ENCODE data around the gene ZMYND12.

GRCh38 chr1:42380586-42381279 lies 75.1 kb downstream of the ZMYND12 start, which contains the start of gene RIMKLA:
- TF ChIP-seq GABPA (IDR thresholded peaks at IDR 0.05; ENCODE audit: low read depth) (no peak), USF1 (IDR thresholded peaks at IDR 0.05; ENCODE audit: borderline replicate concordance, low read depth) (no peak), EP300 (IDR thresholded peaks at IDR 0.05; ENCODE audit: borderline replicate concordance in 1 of 2, low read depth in 1 of 2, low read length in 1 of 2) (no peak), JUND (IDR thresholded peaks at IDR 0.05) (no peak), ZBTB33 (IDR thresholded peaks at IDR 0.05; ENCODE audit: borderline replicate concordance, low read depth) (no peak), CTCF (IDR thresholded peaks at IDR 0.05) (no peak), USF2 (IDR thresholded peaks at IDR 0.05; ENCODE audit: borderline replicate concordance, low read depth, low read length) (no peak), SIN3A (IDR thresholded peaks at IDR 0.05; ENCODE audit: borderline replicate concordance, low read depth, low read length) (no peak), NFIC (IDR thresholded peaks at IDR 0.05; ENCODE audit: borderline replicate concordance) (no peak), TAF1 (IDR thresholded peaks at IDR 0.05; ENCODE audit: borderline replicate concordance, low read depth, low read length) (no peak), MAX (IDR thresholded peaks at IDR 0.05; ENCODE audit: low read depth) (no peak)

Measured in SK-N-SH (cell line).